Thymus (tissue), 14 donors: ENCODE measurements around the gene SLC25A2. TPM values are rescaled to one million over a fixed set of nuclear protein-coding genes. Genes with fewer than 3 reads are reported as not detected.
"Not testable (repeated sequence)": the region's sequence is repeated elsewhere in the genome, so short reads cannot be mapped to it uniquely, and the experiment has no call there.

Experiments
- DNase-seq, 9 donors: peaks; one replicate each; pipeline ENCODE4 v3.0.0-alpha.2; 2013; ENCODE audit warnings: low spot score in 9 of 9, low read depth in 6 of 9, missing footprints in 1 of 9
- H3K27ac ChIP-seq, 2 donors: one replicate each; pipeline ENCODE4 v1.5.1; 2013; ENCODE audit warnings: control low read depth in 1 of 2, low read depth in 1 of 2, low read length in 1 of 2, mild to moderate bottlenecking in 1 of 2, moderate library complexity in 1 of 2
- H3K27me3 ChIP-seq, 2 donors: one replicate each; pipeline ENCODE4 v1.5.1; 2013; ENCODE audit warnings: low read length in 1 of 2; ENCODE audit not compliant: control insufficient read depth in 2 of 2, insufficient read depth in 1 of 2
- H3K36me3 ChIP-seq, 2 donors: one replicate each; pipeline ENCODE4 v1.5.1; 2013; ENCODE audit warnings: low read length in 1 of 2, mild to moderate bottlenecking in 1 of 2, moderate library complexity in 1 of 2; ENCODE audit not compliant: control insufficient read depth in 2 of 2, insufficient read depth in 2 of 2
- H3K4me1 ChIP-seq, 2 donors: one replicate each; pipeline ENCODE4 v1.5.1; 2013; ENCODE audit warnings: low read length in 2 of 2; ENCODE audit not compliant: control insufficient read depth in 2 of 2, insufficient read depth in 2 of 2
- H3K4me3 ChIP-seq, 2 donors: one replicate each; pipeline ENCODE4 v1.5.1; 2013; ENCODE audit warnings: low read length in 2 of 2, control low read depth in 1 of 2, mild to moderate bottlenecking in 1 of 2
- H3K9me3 ChIP-seq, 2 donors: one replicate each; pipeline ENCODE4 v1.5.1; 2013; ENCODE audit warnings: low read length in 1 of 2, mild to moderate bottlenecking in 1 of 2; ENCODE audit not compliant: control insufficient read depth in 2 of 2, insufficient read depth in 1 of 2
- WGBS: extraction: QIAGEN DNeasy Blood & Tissue Kit; methylation state at CpG from one replicate; pipeline ENCODE4 v1.1.7; 2013; 5-methylcytosine and 5-hydroxymethylcytosine counted together
- long read RNA-seq, 10 donors: transcript quantifications; one replicate each; lab custom pipeline, GENCODE V29; 2026
- polyA plus RNA-seq: library from polyadenylated mRNA; stranded (reverse); fragments of 200-250 nt; gene quantifications from one replicate; pipeline ENCODE4 v1.2.3, GENCODE V29; 2013
- total RNA-seq: library from RNA; stranded (reverse); fragments of 120-200 nt; gene quantifications from one replicate; pipeline ENCODE4 v1.2.4, GENCODE V29; 2013
- donor health status: healthy.

Gene SLC25A2
- 0.09 TPM for total RNA-seq
- polyA plus RNA-seq: 0.16 TPM
- long read RNA-seq, donor 1: 0 reads
- long read RNA-seq, donor 2: 0 reads
- long read RNA-seq, donor 3: 0 reads
- long read RNA-seq, donor 4: 0 reads
- long read RNA-seq, donor 5: 0 reads
- long read RNA-seq, donor 6: 0 reads
- long read RNA-seq, donor 7: 0 reads
- long read RNA-seq, donor 8: 0 reads
- long read RNA-seq, donor 9: 0 reads
- long read RNA-seq, donor 10: 0 reads

GRCh38 chr5:141303756-141304155 is at the start of gene SLC25A2:
SLC25A2 (minus strand) TSS chr5:141304049; CDS start chr5:141303865, 184 bp downstream.
- Histone ChIP-seq H3K36me3 (no peaks in the 10 kb centered on the region), H3K4me3 (no peak within 1 kb of the TSS)

GRCh38 chr5:141351591-141351990 is 47.7 kb upstream of the SLC25A2 start:
- H3K4me3 ChIP-seq: no peak overlapping the region
- no peak for DNase-seq
- no peaks in the 10 kb centered on the region for H3K4me1 ChIP-seq
- H3K36me3 ChIP-seq: no peaks in the 10 kb centered on the region
- peaks cover 0 to 38% of the 10 kb centered on the region in 2 donors for H3K27me3 ChIP-seq
- peaks cover 6 to 32% of the 10 kb centered on the region in 2 donors for H3K9me3 ChIP-seq
- 49% methylated on average over 32 of the region's 36 CpGs for WGBS
- no peak overlapping the region for H3K27ac ChIP-seq

More at GRCh38 chr5:141303756-141304155, at the start of gene SLC25A2:
- Histone ChIP-seq H3K9me3 (peaks cover 5 to 40% of the 10 kb centered on the region in 2 donors), H3K27ac (no peak within 1 kb of the TSS), H3K27me3 (no peaks in the 10 kb centered on the region), H3K4me1 (no peaks in the 10 kb centered on the region)
- no peak for DNase-seq
- 77% methylated on average over 36 of the region's 36 CpGs for WGBS

GRCh38 chr5:141349917-141350619 is 46.2 kb upstream of the SLC25A2 start, which contains the start of gene PCDHGB1:
PCDHGB1 (plus strand) TSS chr5:141350099; CDS start chr5:141350261, 162 bp downstream.
- H3K9me3 ChIP-seq: peaks cover 4 to 26% of the 10 kb centered on the region in 2 donors

GRCh38 chr5:141346017-141346416 is 42.2 kb upstream of the SLC25A2 start:
- not testable (repeated sequence) for DNase-seq, H3K4me3 ChIP-seq, H3K27ac ChIP-seq, H3K4me1 ChIP-seq, H3K36me3 ChIP-seq
- Histone ChIP-seq H3K27me3 (peaks cover 0 to 24% of the 10 kb centered on the region in 2 donors), H3K9me3 (peaks cover 11 to 30% of the 10 kb centered on the region in 2 donors)
- WGBS: 54% methylated on average over 24 of the region's 35 CpGs

More at GRCh38 chr5:141349917-141350619, 46.2 kb upstream of the SLC25A2 start, which contains the start of gene PCDHGB1:
- H3K4me3 ChIP-seq: no peak within 1 kb of the TSS
- peaks cover 0 to 32% of the 10 kb centered on the region in 2 donors for H3K27me3 ChIP-seq
- no peak within 1 kb of the TSS for H3K27ac ChIP-seq
- H3K4me1 ChIP-seq: no peaks in the 10 kb centered on the region
- 34% methylated on average over 29 of the region's 29 CpGs for WGBS
- H3K36me3 ChIP-seq: no peaks in the 10 kb centered on the region
- peak in 2 of 9 donors; percentile 18 to 43 for DNase-seq

GRCh38 chr5:141345327-141345726 is 41.5 kb upstream of the SLC25A2 start:
- no peaks in the 10 kb centered on the region for H3K36me3 ChIP-seq
- H3K4me3 ChIP-seq: no peak overlapping the region
- DNase-seq: no peak
- H3K27me3 ChIP-seq: peaks cover 0 to 20% of the 10 kb centered on the region in 2 donors
- H3K4me1 ChIP-seq: no peaks in the 10 kb centered on the region
- peaks cover 9 to 25% of the 10 kb centered on the region in 2 donors for H3K9me3 ChIP-seq
- H3K27ac ChIP-seq: no peak overlapping the region
- 47% methylated on average over 20 of the region's 20 CpGs for WGBS

DNA sequence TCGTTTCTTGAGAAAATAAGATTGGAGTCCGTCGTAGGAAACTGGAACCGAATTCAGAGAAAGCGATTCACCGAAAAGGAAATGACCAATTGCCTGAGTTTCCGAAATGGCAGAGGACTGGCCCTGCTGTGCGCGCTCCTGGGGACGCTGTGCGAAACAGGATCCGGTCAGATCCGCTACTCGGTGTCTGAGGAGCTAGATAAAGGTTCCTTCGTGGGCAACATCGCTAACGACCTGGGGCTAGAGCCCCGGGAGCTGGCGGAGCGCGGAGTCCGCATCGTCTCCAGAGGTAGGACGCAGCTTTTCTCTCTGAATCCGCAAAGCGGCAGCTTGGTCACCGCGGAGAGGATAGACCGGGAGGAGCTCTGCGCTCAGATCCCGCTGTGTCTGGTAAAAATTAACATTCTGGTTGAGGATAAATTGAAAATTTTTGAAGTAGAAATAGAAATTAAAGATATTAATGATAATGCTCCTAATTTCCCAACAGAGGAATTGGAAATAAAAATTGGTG is 40.2 kb upstream of the SLC25A2 start:
- WGBS: 37% methylated on average over 31 of the region's 31 CpGs
- Histone ChIP-seq H3K9me3 (peaks cover 13 to 31% of the 10 kb centered on the region in 2 donors), H3K27ac (no peak overlapping the region), H3K36me3 (no peaks in the 10 kb centered on the region), H3K4me1 (no peaks in the 10 kb centered on the region), H3K4me3 (no peak overlapping the region), H3K27me3 (peaks cover 0 to 28% of the 10 kb centered on the region in 2 donors)
- no peak for DNase-seq

DNA sequence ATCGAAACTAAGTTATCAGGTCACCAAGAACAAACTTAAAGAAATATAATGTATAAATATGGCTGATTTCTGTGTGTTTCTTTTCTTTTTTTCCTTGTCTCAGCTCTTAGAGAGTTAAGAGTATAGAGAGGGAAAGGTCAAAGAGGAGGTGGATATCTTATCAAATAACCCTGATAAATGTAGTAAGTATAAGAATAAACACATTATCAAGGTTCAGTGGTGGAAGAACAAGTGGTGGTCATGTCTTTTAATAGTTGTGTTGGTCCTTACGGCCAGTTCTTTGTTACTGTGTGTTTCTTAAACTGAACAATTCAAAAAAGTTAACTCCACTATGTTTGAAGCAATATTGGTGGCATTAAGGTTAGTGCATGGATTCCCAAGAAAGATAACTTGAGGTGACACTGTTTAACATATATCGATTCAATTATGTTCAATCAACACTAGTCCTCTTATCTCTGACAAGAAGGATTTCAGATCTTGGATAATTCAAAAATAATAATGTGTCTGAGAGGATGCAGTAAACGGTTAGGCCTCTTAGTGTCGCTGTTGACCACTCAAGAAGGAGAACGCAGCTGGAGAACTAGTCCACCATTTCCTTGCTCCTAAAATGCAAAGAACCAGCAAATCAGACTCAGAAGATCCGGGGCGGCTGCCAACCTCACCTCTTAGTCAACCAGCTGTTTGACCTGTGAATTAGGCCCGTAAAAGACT is 39.5 kb upstream of the SLC25A2 start, which contains the start of gene PCDHGA3:
Gene PCDHGA3, plus strand, starts transcription at position 588 of the 711 bp plus-strand sequence. CDS start 205 bp downstream, outside the sequence.
- no peaks in the 10 kb centered on the region for H3K4me1 ChIP-seq
- peaks cover 15 to 37% of the 10 kb centered on the region in 2 donors for H3K9me3 ChIP-seq
- 32% methylated on average over 9 of the region's 9 CpGs for WGBS
- H3K27ac ChIP-seq: no peak within 1 kb of the TSS
- no peak within 1 kb of the TSS for H3K4me3 ChIP-seq
- DNase-seq: peak in 2 of 9 donors; percentile 17 to 33
- H3K36me3 ChIP-seq: no peaks in the 10 kb centered on the region
- H3K27me3 ChIP-seq: peaks cover 0 to 34% of the 10 kb centered on the region in 2 donors

DNA sequence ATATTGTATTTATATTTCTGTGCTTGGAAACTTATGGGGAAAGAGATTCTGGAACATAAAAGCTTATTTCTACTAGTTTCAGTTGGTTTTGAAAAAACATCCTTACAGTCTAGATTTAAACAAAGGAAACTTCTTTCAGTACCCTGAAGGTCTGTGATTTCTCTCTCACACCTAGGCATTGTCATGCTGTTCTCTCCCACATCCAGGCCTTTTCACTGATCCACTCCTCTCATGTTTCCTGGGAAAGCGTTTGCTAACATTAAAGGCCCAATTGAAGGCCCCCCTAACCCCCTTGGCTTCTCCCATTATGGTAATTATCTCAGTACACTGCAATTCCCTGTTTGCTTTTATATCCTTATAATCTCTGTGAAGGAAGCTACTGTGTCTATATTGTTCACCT is 38.9 kb upstream of the SLC25A2 start:
- Histone ChIP-seq H3K27ac (no peak overlapping the region), H3K9me3 (peaks cover 15 to 37% of the 10 kb centered on the region in 2 donors), H3K36me3 (no peaks in the 10 kb centered on the region), H3K4me1 (no peaks in the 10 kb centered on the region), H3K4me3 (no peak overlapping the region), H3K27me3 (peaks cover 0 to 35% of the 10 kb centered on the region in 2 donors)
- DNase-seq: no peak
- 22% methylated on average over 1 of the region's 1 CpG for WGBS
